ENCODE measurements around the gene PGM1. TPM values are rescaled to one million over a fixed set of nuclear protein-coding genes. Genes with fewer than 3 reads are reported as not detected.

PGM1 gene
- total RNA-seq, 1 donor from 2014 or later = 36.9 TPM

- Histone ChIP-seq H3K4me1 (ENCODE audit: insufficient read depth, low read length) (no peaks in the 10 kb centered on the region), H3K4me3 (ENCODE audit: insufficient read depth, low read depth, low read length) (no peak overlapping the region), H3K36me3 (ENCODE audit: insufficient read depth, low read length) (no peaks in the 10 kb centered on the region), H4K20me1 (ENCODE audit: insufficient read depth, low read length) (no peaks in the 10 kb centered on the region), H3K4me2 (ENCODE audit: low read length) (no peak overlapping the region), H3K79me2 (ENCODE audit: insufficient read depth, low read length) (no peaks in the 10 kb centered on the region), H3K9me3 (ENCODE audit: insufficient read depth, low read depth, low read length) (no peaks in the 10 kb centered on the region), H3K9ac (ENCODE audit: low read length) (no peak overlapping the region), H3K27ac (ENCODE audit: low read depth, low read length) (no peak overlapping the region), H3K27me3 (ENCODE audit: insufficient read depth, low read length) (no peaks in the 10 kb centered on the region), H2AFZ (ENCODE audit: low read depth, low read length) (no peak overlapping the region)
- Mint-ChIP-seq H3K9me3 (ENCODE audit: unreplicated experiment) (peaks cover 2% of the 10 kb centered on the region), H3K27me3 (ENCODE audit: low read depth, unreplicated experiment) (peaks cover 6% of the 10 kb centered on the region), H3K4me3 (ENCODE audit: unreplicated experiment) (no peak overlapping the region), H3K27ac (ENCODE audit: unreplicated experiment) (no peak overlapping the region), H3K36me3 (ENCODE audit: low read depth, unreplicated experiment) (no peaks in the 10 kb centered on the region), H3K4me1 (ENCODE audit: low read depth, unreplicated experiment) (peaks cover 17% of the 10 kb centered on the region)
- DNase-seq (ENCODE audit: low read depth) (no peak), FAIRE-seq (no peak)
- TF ChIP-seq EZH2 (IDR thresholded peaks at IDR 0.05; ENCODE audit: insufficient read depth, low read length) (no peak), CTCF (IDR thresholded peaks at IDR 0.05; ENCODE audit: insufficient read depth, low read depth, low read length) (no peak)
Observed at GRCh38 chr1:63698001-63698838, 105.0 kb downstream of the PGM1 start.

- Mint-ChIP-seq H3K4me3 (ENCODE audit: unreplicated experiment) (no peak overlapping the region), H3K27me3 (ENCODE audit: low read depth, unreplicated experiment) (peaks cover 6% of the 10 kb centered on the region), H3K27ac (ENCODE audit: unreplicated experiment) (no peak overlapping the region), H3K9me3 (ENCODE audit: unreplicated experiment) (peaks cover 2% of the 10 kb centered on the region), H3K36me3 (ENCODE audit: low read depth, unreplicated experiment) (no peaks in the 10 kb centered on the region), H3K4me1 (ENCODE audit: low read depth, unreplicated experiment) (peaks cover 21% of the 10 kb centered on the region)
- H3K4me2 ChIP-seq (ENCODE audit: low read length) = no peak overlapping the region
- H2AFZ ChIP-seq (ENCODE audit: low read depth, low read length) = no peak overlapping the region
- H3K9me3 ChIP-seq (ENCODE audit: insufficient read depth, low read depth, low read length) = no peaks in the 10 kb centered on the region
- no peak for DNase-seq (ENCODE audit: low read depth)
- no peaks in the 10 kb centered on the region for H3K36me3 ChIP-seq (ENCODE audit: insufficient read depth, low read length)
- no peak overlapping the region for H3K9ac ChIP-seq (ENCODE audit: low read length)
- H3K4me3 ChIP-seq (ENCODE audit: insufficient read depth, low read depth, low read length) = no peak overlapping the region
- no peak for FAIRE-seq
- H3K4me1 ChIP-seq (ENCODE audit: insufficient read depth, low read length) = peaks cover 5% of the 10 kb centered on the region
- no peaks in the 10 kb centered on the region for H4K20me1 ChIP-seq (ENCODE audit: insufficient read depth, low read length)
- no peak overlapping the region for H3K27ac ChIP-seq (ENCODE audit: low read depth, low read length)
- peaks cover 9% of the 10 kb centered on the region for H3K27me3 ChIP-seq (ENCODE audit: insufficient read depth, low read length)
- no peaks in the 10 kb centered on the region for H3K79me2 ChIP-seq (ENCODE audit: insufficient read depth, low read length)
- TF ChIP-seq EZH2 (IDR thresholded peaks at IDR 0.05; ENCODE audit: insufficient read depth, low read length) (no peak), CTCF (IDR thresholded peaks at IDR 0.05; ENCODE audit: insufficient read depth, low read depth, low read length) (no peak)
Observed at GRCh38 chr1:63701187-63701586, 108.0 kb downstream of the PGM1 start.

- H2AFZ ChIP-seq (ENCODE audit: low read depth, low read length) = no peak overlapping the region
- DNase-seq (ENCODE audit: low read depth) (no peak), FAIRE-seq (no peak)
- no peak overlapping the region for H3K4me3 Mint-ChIP-seq (ENCODE audit: unreplicated experiment)
- H4K20me1 ChIP-seq (ENCODE audit: insufficient read depth, low read length) = no peaks in the 10 kb centered on the region
- H3K4me3 ChIP-seq (ENCODE audit: insufficient read depth, low read depth, low read length) = no peak overlapping the region
- no peak overlapping the region for H3K9ac ChIP-seq (ENCODE audit: low read length)
- no peaks in the 10 kb centered on the region for H3K79me2 ChIP-seq (ENCODE audit: insufficient read depth, low read length)
- H3K36me3 Mint-ChIP-seq (ENCODE audit: low read depth, unreplicated experiment) = no peaks in the 10 kb centered on the region
- no peak overlapping the region for H3K4me2 ChIP-seq (ENCODE audit: low read length)
- H3K27me3 Mint-ChIP-seq (ENCODE audit: low read depth, unreplicated experiment) = peaks cover 3% of the 10 kb centered on the region
- H3K27ac Mint-ChIP-seq (ENCODE audit: unreplicated experiment) = no peak overlapping the region
- H3K4me1 Mint-ChIP-seq (ENCODE audit: low read depth, unreplicated experiment) = peaks cover 17% of the 10 kb centered on the region
- no peaks in the 10 kb centered on the region for H3K36me3 ChIP-seq (ENCODE audit: insufficient read depth, low read length)
- no peak overlapping the region for H3K27ac ChIP-seq (ENCODE audit: low read depth, low read length)
- H3K4me1 ChIP-seq (ENCODE audit: insufficient read depth, low read length) = peaks cover 5% of the 10 kb centered on the region
- peaks cover 2% of the 10 kb centered on the region for H3K9me3 Mint-ChIP-seq (ENCODE audit: unreplicated experiment)
- H3K27me3 ChIP-seq (ENCODE audit: insufficient read depth, low read length) = peaks cover 16% of the 10 kb centered on the region
- no peak for TF ChIP-seq EZH2 (IDR thresholded peaks at IDR 0.05; ENCODE audit: insufficient read depth, low read length)
- no peak for TF ChIP-seq CTCF (IDR thresholded peaks at IDR 0.05; ENCODE audit: insufficient read depth, low read depth, low read length)
- H3K9me3 ChIP-seq (ENCODE audit: insufficient read depth, low read depth, low read length) = no peaks in the 10 kb centered on the region
Observed at GRCh38 chr1:63703701-63704107, 110.5 kb downstream of the PGM1 start.
